OCI-LY3 (cell line): Measurements from ENCODE around the gene FANCC.

Experiments used
- EZH2phosphoT487 ChIP-seq: fragments of 200-600 bp; shearing (Covaris generic); IDR thresholded peaks from 2 replicates; pipeline ENCODE4 v1.6.1; 2018; ENCODE audit warnings: antibody characterized with exemption, mixed run types, low read depth
- TF ChIP-seq, protein P1 (sequence below): fragments of 200-600, 300-600 bp; sonication (generic); IDR thresholded peaks from 2 replicates; pipeline ENCODE4 v1.5.1; 2014; ENCODE audit warnings: antibody characterized with exemption, low read length, low read depth

DNA sequence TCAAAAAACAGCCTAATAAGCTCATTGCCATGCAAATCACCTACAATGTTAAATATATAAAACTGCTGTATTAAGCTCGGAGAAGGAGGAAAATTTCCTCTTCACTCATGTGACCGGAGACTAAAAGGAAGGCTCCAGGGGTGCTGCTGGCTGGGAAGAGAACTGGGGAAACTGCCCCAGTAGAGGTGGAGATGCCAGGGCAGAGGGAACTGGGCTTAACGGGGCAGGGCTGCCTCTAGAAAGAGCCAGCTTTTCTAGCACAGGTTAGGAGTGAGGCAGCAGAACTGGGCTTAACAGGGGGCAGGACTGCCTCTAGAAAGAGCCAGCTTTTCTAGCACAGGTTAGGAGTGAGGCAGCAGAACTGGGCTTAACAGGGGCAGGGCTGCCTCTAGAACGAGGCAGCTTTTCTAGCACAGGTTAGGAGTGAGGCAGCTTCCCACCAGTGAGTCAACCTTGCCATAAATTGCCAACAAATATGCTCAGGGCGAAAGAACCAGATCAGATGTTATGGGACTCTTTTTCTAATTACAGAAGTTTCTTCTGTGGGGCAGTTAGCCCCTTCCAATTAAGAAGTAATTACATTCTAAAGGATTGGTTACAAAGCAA, 115.3 kb downstream of the FANCC start:
- TF ChIP-seq, protein P1, sequence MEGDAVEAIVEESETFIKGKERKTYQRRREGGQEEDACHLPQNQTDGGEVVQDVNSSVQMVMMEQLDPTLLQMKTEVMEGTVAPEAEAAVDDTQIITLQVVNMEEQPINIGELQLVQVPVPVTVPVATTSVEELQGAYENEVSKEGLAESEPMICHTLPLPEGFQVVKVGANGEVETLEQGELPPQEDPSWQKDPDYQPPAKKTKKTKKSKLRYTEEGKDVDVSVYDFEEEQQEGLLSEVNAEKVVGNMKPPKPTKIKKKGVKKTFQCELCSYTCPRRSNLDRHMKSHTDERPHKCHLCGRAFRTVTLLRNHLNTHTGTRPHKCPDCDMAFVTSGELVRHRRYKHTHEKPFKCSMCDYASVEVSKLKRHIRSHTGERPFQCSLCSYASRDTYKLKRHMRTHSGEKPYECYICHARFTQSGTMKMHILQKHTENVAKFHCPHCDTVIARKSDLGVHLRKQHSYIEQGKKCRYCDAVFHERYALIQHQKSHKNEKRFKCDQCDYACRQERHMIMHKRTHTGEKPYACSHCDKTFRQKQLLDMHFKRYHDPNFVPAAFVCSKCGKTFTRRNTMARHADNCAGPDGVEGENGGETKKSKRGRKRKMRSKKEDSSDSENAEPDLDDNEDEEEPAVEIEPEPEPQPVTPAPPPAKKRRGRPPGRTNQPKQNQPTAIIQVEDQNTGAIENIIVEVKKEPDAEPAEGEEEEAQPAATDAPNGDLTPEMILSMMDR, result no peak
- TF ChIP-seq EZH2phosphoT487, result no peak
